ENCODE data around the gene CLDN6. TPM values are rescaled to one million over a fixed set of nuclear protein-coding genes. Genes with fewer than 3 reads are reported as not detected.
A peak's percentile ranks its signal among the peaks of the same experiment; 100 is the strongest.

Gene CLDN6
- total RNA-seq, 1 donor from 2014 or later = not detected

GRCh38 chr16:2971985-2972784 lies 45.8 kb downstream of the CLDN6 start:
- DNase-seq (ENCODE audit: low read depth in 2 of 2) = no peak

GRCh38 chr16:2971134-2971984 lies 46.6 kb downstream of the CLDN6 start:
- no peak for DNase-seq (ENCODE audit: low read depth in 2 of 2)

DNA sequence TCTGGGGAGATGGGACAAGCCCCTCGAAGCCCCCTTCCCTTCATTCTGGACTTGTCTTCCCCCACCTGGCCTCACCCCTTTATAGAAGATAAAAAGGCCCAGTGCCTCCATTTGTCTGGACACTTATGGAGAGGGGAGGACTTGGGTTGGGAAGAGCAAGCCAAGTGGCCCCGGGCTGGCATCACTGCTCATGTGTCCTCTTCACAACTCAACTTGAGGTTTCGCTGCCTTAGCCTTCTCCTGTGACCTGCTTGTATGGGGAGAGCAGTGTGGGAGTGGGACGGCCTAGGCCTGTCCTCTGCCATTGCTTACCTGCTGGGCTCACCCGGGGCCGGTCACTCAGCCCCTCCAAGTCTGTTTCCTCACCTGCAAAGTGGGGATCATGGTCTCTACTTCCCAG lies 47.4 kb downstream of the CLDN6 start:
- DNase-seq (ENCODE audit: low read depth in 2 of 2) = no peak

DNA sequence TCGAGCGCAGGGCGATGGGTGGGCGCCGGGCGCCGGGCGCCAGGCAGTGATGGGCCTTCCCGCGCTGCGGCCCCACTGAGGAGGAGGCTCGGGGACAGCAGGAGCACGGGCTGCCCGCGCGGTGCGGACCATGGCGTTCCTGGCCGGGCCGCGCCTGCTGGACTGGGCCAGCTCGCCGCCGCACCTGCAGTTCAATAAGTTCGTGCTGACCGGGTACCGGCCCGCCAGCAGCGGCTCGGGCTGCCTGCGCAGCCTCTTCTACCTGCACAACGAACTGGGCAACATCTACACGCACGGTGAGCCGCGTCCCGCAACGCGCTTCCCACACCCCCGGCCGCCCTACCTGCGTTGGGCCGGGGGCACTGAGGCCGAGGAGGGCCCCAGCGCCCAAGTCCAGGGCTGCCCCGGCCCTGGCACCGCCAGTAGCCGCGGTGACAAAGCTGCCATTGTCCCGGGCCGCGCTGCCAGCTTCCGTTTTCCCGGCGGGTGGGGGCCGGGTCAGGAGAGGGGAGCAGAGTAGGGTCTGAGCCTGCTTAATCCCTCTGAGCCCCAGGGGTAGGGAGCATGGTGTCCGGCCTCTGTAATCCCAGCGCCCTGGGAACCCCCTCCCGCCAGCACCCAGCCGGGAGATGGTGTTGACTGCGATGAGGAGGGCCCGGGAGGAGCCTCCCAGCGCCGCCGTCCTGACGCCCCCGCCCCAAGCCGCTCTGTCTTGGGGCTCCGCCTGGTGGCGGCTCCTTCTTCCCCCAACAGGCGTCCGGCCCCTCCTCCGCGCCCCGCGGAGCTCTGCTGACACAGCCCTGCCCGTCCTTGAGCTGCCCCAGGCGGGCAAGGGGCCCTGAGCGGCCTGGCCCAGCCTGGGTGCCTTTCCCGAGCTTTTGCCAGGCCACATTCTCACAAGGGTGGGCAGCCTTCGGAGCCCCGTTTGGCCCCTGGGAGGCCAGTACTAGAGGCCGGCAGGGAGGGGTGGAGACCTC lies 48.1 kb downstream of the CLDN6 start:
- DNase-seq (ENCODE audit: low read depth in 2 of 2) = peak in 1 of 2 donors; percentile 55

GRCh38 chr16:2968738-2969544 lies 49.0 kb downstream of the CLDN6 start, which contains the start of gene PAQR4:
Gene PAQR4 (plus strand): TSS chr16:2969348. CDS start chr16:2969675, 327 bp downstream.
- DNase-seq (ENCODE audit: low read depth in 2 of 2) = peak; percentile 63 to 89

GRCh38 chr16:2968368-2968737 lies 49.6 kb downstream of the CLDN6 start:
- no peak for DNase-seq (ENCODE audit: low read depth in 2 of 2)

- no peak for DNase-seq (ENCODE audit: low read depth in 2 of 2)
Observed at GRCh38 chr16:2967721-2968161, 50.2 kb downstream of the CLDN6 start.

DNA sequence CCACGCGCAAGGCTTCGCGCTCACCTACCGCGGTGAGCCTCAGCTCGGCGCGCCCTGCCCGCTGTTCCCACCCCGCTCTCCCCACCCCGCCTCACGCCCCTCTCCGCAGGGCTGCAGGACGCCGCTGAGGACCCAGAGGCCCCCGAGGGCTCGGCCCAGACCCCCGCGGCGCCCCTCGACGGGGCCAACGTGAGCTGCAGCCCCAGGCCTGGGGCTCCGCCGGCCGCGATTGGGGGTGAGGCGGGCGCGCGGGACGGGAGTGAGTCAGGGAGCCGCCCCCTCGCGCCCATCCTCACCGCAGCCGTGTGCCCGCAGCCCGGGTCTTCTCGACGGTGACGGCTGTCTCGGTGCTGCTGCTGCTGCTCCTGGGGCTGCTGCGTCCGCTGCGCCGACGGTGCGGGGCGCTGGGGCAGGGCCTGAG lies 50.8 kb downstream of the CLDN6 start:
- no peak for DNase-seq (ENCODE audit: low read depth in 2 of 2)

- peak in 1 of 2 donors; percentile 17 for DNase-seq (ENCODE audit: low read depth in 2 of 2)
Observed at GRCh38 chr16:2966808-2967191, 51.2 kb downstream of the CLDN6 start.

- no peak for DNase-seq (ENCODE audit: low read depth in 2 of 2)
Observed at GRCh38 chr16:2966043-2966807, 51.8 kb downstream of the CLDN6 start.

Other genes starting within 250 kb of the CLDN6 start
- gene ELOB, start 240.9 kb downstream of the CLDN6 start, total RNA-seq = 224 and 321 TPM in 2 replicates
- not detected in 2 replicates for gene PRSS33, start 230.6 kb downstream of the CLDN6 start, total RNA-seq
- not detected in 2 replicates for gene PRSS41, start 219.7 kb downstream of the CLDN6 start, total RNA-seq
- 0.89 and 1.8 TPM in 2 replicates for gene PRSS21, start 200.9 kb downstream of the CLDN6 start, total RNA-seq
- gene ZG16B, start 187.9 kb downstream of the CLDN6 start, total RNA-seq = 0.13 TPM in 1 of 2 replicates, not detected in the other
- gene PRSS22, start 160.0 kb downstream of the CLDN6 start, total RNA-seq = not detected in 2 replicates
- 31.5 and 33.1 TPM in 2 replicates for gene FLYWCH2, start 135.0 kb downstream of the CLDN6 start, total RNA-seq
- gene FLYWCH1, start 106.3 kb downstream of the CLDN6 start, total RNA-seq = 19.0 and 26.6 TPM in 2 replicates
- gene KREMEN2, start 53.9 kb downstream of the CLDN6 start, total RNA-seq = not detected in 2 replicates
- gene PAQR4, start 48.8 kb downstream of the CLDN6 start, total RNA-seq = 4.8 and 7.4 TPM in 2 replicates
- gene PKMYT1, start 37.7 kb downstream of the CLDN6 start, total RNA-seq = 2.5 and 3.6 TPM in 2 replicates
- not detected in 2 replicates for gene CLDN9, start 5.3 kb downstream of the CLDN6 start, total RNA-seq
- gene TNFRSF12A, start 2.2 kb upstream of the CLDN6 start, total RNA-seq = 39.8 and 50.3 TPM in 2 replicates
- 3.1 and 4.4 TPM in 2 replicates for gene HCFC1R1, start 5.8 kb upstream of the CLDN6 start, total RNA-seq
- 22.2 and 24.3 TPM in 2 replicates for gene THOC6, start 5.9 kb upstream of the CLDN6 start, total RNA-seq
- not detected in 2 replicates for gene BICDL2, start 18.8 kb upstream of the CLDN6 start, total RNA-seq
- under 0.01 and 0.13 TPM in 2 replicates for gene MMP25, start 28.4 kb upstream of the CLDN6 start, total RNA-seq
- gene IL32, start 47.5 kb upstream of the CLDN6 start, total RNA-seq = 52.0 and 53.5 TPM in 2 replicates
- gene ZSCAN10, start 81.1 kb upstream of the CLDN6 start, total RNA-seq = not detected in 2 replicates
- 14.9 and 17.2 TPM in 2 replicates for gene ZNF205, start 94.4 kb upstream of the CLDN6 start, total RNA-seq
- 2.8 and 5.4 TPM in 2 replicates for gene ZNF213, start 116.8 kb upstream of the CLDN6 start, total RNA-seq
- gene OR1F1, start 170.0 kb upstream of the CLDN6 start, total RNA-seq = not detected in 2 replicates
- 8.2 and 9.4 TPM in 2 replicates for gene ZNF200, start 217.0 kb upstream of the CLDN6 start, total RNA-seq
- under 0.01 TPM in 1 of 2 replicates, not detected in the other for gene MEFV, start 238.4 kb upstream of the CLDN6 start, total RNA-seq

Measured in dermis microvascular lymphatic vessel endothelial cell (primary cell).